Lower leg skin (tissue), 4 donors: ENCODE measurements around the gene CHPF. TPM values are rescaled to one million over a fixed set of nuclear protein-coding genes. Genes with fewer than 3 reads are reported as not detected.

Experiments
- DNase-seq, 2 donors: peaks; one replicate each; pipeline ENCODE4 v3.0.0-alpha.2; 2019; ENCODE audit warnings: low spot score in 2 of 2
- H3K4me3 ChIP-seq: fragments of 200-600 bp; sonication (generic); 2 replicates; pipeline ENCODE4 v1.5.1; 2017; ENCODE audit warnings: mild to moderate bottlenecking, low read depth; ENCODE audit not compliant: poor library complexity, severe bottlenecking
- POLR2A ChIP-seq, 2 donors: fragments of 450-650 bp; IDR thresholded peaks; one replicate each; pipeline ENCODE4 v1.6.1; 2016 to 2017; ENCODE audit warnings: antibody characterized with exemption in 2 of 2, mild to moderate bottlenecking in 1 of 2, moderate library complexity in 1 of 2
- WGBS, 2 donors: methylation state at CpG; one replicate each; pipeline ENCODE4 v1.1.5; 2018; 5-methylcytosine and 5-hydroxymethylcytosine counted together
- intact Hi-C: fragments of 100-400 bp; cut with DNase I; formaldehyde crosslinking; loops from one replicate; pipeline ENCODE4 v1.15.0; 2023; ENCODE audit warnings: low total_unique reads
- total RNA-seq, 4 donors: library from RNA; depleted of rRNA; stranded (reverse); fragments of >200 nt; gene quantifications; one replicate each; pipeline ENCODE4 v1.1.0, GENCODE V29; 2016
- TF ChIP-seq, protein P1 (sequence below), 3 donors: fragments of 450-650 bp; IDR thresholded peaks; one replicate each; pipeline ENCODE4 v1.5.1; 2016; ENCODE audit warnings: antibody characterized with exemption in 3 of 3, mild to moderate bottlenecking in 3 of 3, moderate library complexity in 2 of 3

Gene CHPF
- total RNA-seq, 4 donors from 2014 or later, result 37.8 to 73.1 (median 58.4) TPM

DNA sequence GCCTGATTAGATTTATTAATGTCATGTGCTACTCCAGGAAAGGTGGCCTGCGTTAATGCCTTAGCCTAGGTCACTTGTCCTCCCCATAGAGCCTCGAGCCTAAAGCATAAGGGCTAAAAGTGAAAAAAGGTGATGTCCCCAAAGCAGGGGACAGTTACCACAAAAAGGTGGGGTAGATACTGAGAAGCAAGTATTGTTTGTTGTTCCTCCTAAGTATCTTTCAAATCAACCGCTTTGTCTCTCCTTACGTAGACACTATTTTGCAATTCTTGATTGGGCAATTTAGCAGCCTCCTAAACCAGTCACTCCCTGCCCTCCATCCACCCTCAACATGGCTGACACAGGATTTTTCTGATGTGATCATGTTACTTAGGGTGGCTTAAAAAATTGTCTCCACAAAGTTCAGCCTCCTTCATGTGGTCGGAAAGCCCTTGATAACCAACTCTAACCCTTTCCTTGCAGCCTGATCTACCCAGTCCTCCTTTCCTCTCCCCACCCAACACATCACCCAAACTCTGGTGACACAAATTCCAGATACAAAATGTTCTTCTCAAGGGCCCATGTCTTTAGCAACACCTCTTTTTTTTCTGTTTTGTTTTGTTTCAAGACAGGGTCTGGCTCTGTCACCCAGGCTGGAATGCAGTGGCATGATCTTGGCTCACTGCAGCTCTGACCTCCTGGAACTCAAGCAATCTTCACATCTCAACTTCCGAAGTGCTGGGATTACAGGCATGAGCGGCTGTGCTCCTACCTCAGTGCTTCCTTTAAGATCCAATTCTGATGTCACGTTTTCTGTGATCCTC is 35.4 kb upstream of the CHPF start:
- no peak overlapping the region for H3K4me3 ChIP-seq
- intact Hi-C loops, result no loop called here
- WGBS, 2 donors, result 79 to 82% methylated on average over 8 of the region's 8 CpGs
- no peak for TF ChIP-seq POLR2A (IDR thresholded peaks at IDR 0.05)
- TF ChIP-seq, protein P1, sequence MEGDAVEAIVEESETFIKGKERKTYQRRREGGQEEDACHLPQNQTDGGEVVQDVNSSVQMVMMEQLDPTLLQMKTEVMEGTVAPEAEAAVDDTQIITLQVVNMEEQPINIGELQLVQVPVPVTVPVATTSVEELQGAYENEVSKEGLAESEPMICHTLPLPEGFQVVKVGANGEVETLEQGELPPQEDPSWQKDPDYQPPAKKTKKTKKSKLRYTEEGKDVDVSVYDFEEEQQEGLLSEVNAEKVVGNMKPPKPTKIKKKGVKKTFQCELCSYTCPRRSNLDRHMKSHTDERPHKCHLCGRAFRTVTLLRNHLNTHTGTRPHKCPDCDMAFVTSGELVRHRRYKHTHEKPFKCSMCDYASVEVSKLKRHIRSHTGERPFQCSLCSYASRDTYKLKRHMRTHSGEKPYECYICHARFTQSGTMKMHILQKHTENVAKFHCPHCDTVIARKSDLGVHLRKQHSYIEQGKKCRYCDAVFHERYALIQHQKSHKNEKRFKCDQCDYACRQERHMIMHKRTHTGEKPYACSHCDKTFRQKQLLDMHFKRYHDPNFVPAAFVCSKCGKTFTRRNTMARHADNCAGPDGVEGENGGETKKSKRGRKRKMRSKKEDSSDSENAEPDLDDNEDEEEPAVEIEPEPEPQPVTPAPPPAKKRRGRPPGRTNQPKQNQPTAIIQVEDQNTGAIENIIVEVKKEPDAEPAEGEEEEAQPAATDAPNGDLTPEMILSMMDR (IDR thresholded peaks at IDR 0.05), result no peak
- DNase-seq, result no peak

DNA sequence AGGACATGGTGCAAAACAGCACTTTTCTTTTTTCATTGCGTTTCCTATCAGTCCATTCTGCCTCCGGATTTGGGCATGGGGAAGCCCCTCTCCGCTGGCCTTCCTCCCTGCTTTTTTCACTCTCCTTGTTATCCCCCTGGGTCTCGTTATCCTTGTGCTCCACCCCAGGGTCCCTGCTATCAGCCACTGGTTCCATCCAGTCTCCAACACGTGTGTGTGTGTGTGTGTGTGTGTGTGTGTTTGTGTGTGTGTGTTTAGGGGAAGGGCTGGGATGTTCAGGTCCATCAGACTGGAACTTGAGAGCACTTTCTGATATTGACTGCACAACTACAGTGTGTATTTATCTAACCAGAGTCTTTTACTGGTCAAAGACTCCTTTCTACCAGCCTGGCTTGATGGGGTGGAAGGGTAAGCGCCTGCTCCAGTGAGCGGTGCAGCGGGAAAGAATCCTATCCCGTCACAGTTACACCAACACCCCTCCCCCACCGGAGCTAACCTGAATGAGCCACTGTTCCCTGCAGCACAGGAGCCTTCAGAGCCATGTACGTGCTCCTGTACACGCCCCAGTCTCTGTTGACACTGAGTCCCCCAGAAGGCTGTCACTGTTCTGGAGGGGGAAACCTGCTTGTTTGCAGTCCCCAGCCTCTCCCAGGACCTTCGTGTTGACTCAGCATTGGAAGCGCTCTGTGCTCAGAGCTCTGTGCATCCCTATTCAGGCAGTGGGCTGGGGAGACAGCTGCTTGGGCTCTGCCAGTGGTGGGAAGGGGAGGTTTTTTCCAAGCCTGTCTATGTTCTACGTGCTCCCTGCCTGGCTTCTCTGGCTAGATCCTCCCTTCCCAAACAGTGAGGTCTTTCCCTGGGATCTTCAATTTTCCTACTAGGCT is 33.1 kb upstream of the CHPF start:
- DNase-seq, result no peak

DNA sequence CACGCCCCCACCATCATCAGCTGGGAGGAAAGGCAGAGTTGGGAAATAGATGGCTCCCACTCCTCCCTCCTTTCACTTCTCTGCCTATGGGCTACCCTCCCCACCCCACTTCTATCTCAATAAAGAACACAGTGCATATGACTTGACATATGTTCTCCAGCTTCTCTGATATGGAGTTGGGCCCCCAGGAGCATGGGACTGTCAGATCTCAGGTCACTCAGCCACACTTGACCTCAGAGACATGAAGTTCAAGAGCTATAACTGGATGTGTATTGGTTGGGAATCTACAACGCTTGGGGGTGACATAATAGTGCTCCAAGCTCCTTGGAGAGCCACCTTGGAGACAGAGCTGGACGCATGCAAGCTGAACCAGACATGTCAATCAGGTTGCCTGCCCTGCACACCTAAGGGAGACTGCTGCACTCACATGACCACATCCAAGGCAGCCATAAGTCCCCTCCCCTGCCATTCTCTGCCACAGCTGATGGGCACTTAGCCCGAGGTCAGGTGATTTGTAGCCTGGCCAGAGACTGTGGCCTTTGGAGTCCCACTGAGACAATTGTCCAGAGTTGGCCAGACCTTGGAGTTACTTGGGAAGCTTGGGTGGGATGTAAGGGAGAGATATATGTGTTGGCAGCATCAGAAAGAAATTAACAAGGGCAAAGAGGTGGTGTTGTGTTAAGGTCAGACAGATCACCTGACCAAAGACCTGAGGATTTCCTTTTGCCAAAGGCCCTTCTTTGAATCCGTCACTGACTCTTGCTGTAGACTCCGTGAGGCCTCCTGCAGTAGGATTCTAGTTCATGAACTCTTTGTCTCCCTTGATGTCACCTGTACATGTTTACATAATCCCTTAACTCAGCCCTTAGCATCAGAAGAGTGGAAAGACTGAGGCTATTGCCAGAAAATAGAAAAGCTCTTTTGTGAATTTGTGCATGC is 32.2 kb upstream of the CHPF start:
- no peak for DNase-seq
- H3K4me3 ChIP-seq, result no peak overlapping the region
- WGBS, 2 donors, result 78 to 84% methylated on average over 6 of the region's 6 CpGs
- intact Hi-C loops, result no loop called here
- TF ChIP-seq, protein P1 (IDR thresholded peaks at IDR 0.05), result no peak
- no peak for TF ChIP-seq POLR2A (IDR thresholded peaks at IDR 0.05)

More for the DNA sequence above, 33.1 kb upstream of the CHPF start:
- intact Hi-C loops, result no loop called here
- no peak overlapping the region for H3K4me3 ChIP-seq
- TF ChIP-seq, protein P1 (IDR thresholded peaks at IDR 0.05), result peak in 1 of 3 donors; percentile 65
- TF ChIP-seq POLR2A (IDR thresholded peaks at IDR 0.05), result no peak
- WGBS, 2 donors, result 19 to 32% methylated on average over 13 to 15 of the region's 15 CpGs

DNA sequence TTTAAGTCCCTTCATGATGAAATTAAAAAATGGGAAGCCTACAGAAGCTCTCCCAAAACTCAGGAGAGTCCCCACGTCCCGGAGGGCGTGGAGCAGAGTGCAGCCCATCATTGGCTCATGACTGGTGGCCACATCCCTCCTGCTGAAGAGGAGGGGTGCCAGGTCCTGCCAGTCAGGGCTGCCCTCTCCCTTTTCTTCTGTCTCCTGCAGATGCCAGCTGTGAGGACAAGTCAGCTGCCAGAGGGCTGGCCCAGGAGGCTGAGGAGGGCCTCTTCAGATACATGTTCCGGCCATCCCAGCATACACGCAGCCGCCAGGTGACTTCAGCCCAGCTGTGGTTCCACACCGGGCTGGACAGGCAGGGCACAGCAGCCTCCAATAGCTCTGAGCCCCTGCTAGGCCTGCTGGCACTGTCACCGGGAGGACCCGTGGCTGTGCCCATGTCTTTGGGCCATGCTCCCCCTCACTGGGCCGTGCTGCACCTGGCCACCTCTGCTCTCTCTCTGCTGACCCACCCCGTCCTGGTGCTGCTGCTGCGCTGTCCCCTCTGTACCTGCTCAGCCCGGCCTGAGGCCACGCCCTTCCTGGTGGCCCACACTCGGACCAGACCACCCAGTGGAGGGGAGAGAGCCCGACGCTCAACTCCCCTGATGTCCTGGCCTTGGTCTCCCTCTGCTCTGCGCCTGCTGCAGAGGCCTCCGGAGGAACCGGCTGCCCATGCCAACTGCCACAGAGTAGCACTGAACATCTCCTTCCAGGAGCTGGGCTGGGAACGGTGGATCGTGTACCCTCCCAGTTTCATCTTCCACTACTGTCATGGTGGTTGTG is 31.1 kb upstream of the CHPF start:
- TF ChIP-seq, protein P1 (IDR thresholded peaks at IDR 0.05), result no peak
- no peak for TF ChIP-seq POLR2A (IDR thresholded peaks at IDR 0.05)

More for the DNA sequence above, 31.1 kb upstream of the CHPF start:
- intact Hi-C loops, result no loop called here
- no peak for DNase-seq
- WGBS, 2 donors, result 79 to 81% methylated on average over 18 to 22 of the region's 22 CpGs
- no peak overlapping the region for H3K4me3 ChIP-seq
